Suprapubic skin (tissue), 4 donors: Measurements from ENCODE around the gene SSR1. TPM values are rescaled to one million over a fixed set of nuclear protein-coding genes. Genes with fewer than 3 reads are reported as not detected.
"Not testable (repeated sequence)": the region's sequence is repeated elsewhere in the genome, so short reads cannot be mapped to it uniquely, and the experiment has no call there.

Source experiments
- DNase-seq, 2 donors: peaks; one replicate each; pipeline ENCODE4 v3.0.0-alpha.2; 2019; ENCODE audit warnings: low spot score in 2 of 2
- H3K27ac ChIP-seq: fragments of 200-600 bp; sonication (generic); one replicate; pipeline ENCODE4 v1.5.1; 2019
- H3K27me3 ChIP-seq: fragments of 200-600 bp; sonication (generic); one replicate; pipeline ENCODE4 v1.5.1; 2019
- H3K36me3 ChIP-seq: fragments of 200-600 bp; sonication (generic); one replicate; pipeline ENCODE4 v1.5.1; 2019
- H3K4me1 ChIP-seq: fragments of 200-600 bp; sonication (generic); one replicate; pipeline ENCODE4 v1.5.1; 2019
- H3K4me3 ChIP-seq: fragments of 200-600 bp; sonication (generic); one replicate; pipeline ENCODE4 v1.5.1; 2019; ENCODE audit warnings: mild to moderate bottlenecking
- H3K9me3 ChIP-seq: fragments of 200-600 bp; sonication (generic); one replicate; pipeline ENCODE4 v1.5.1; 2019
- CTCF ChIP-seq, 2 donors: fragments of 200-600 bp in 1 of 2; fragments of 450-650 bp in 1 of 2; sonication (generic) in 1 of 2; IDR thresholded peaks; one replicate each; pipeline ENCODE4 v1.5.1; 2016 to 2019; ENCODE audit warnings: antibody characterized with exemption in 2 of 2, mild to moderate bottlenecking in 1 of 2, moderate library complexity in 1 of 2
- EP300 ChIP-seq: sonication (generic); formaldehyde crosslinking; IDR thresholded peaks from one replicate; pipeline ENCODE4 v1.6.1; 2017; ENCODE audit warnings: antibody characterized with exemption
- POLR2A ChIP-seq, 2 donors: fragments of 450-650 bp; IDR thresholded peaks; one replicate each; pipeline ENCODE4 v1.6.1; 2017; ENCODE audit warnings: antibody characterized with exemption in 2 of 2, mild to moderate bottlenecking in 2 of 2, moderate library complexity in 2 of 2
- POLR2AphosphoS5 ChIP-seq, 3 donors: sonication (generic); formaldehyde crosslinking; IDR thresholded peaks; one replicate each; pipeline ENCODE4 v1.6.1; 2017; ENCODE audit warnings: antibody characterized with exemption in 3 of 3
- WGBS: methylation state at CpG from one replicate; pipeline ENCODE4 v1.1.5; 2018; 5-methylcytosine and 5-hydroxymethylcytosine counted together
- total RNA-seq, 4 donors: library from RNA; depleted of rRNA; stranded (reverse); fragments of >200 nt; gene quantifications; one replicate each; pipeline ENCODE4 v1.1.0, GENCODE V29; 2016

Gene SSR1
- total RNA-seq, 4 donors from 2014 or later, result 28.9 to 74.6 (median 39.2) TPM

- TF ChIP-seq POLR2AphosphoS5 (IDR thresholded peaks at IDR 0.05) (no peak), CTCF (IDR thresholded peaks at IDR 0.05) (no peak)
- H3K4me1 ChIP-seq, result no peaks in the 10 kb centered on the region
- no peak for DNase-seq
- no peak overlapping the region for H3K27ac ChIP-seq
- no peaks in the 10 kb centered on the region for H3K36me3 ChIP-seq
- no peaks in the 10 kb centered on the region for H3K27me3 ChIP-seq
- H3K9me3 ChIP-seq, result no peaks in the 10 kb centered on the region
- H3K4me3 ChIP-seq, result no peak overlapping the region
These were observed 10.1 kb upstream of the SSR1 start for GRCh38 chr6:7323074-7323473.

- H3K9me3 ChIP-seq, DNase-seq, H3K4me1 ChIP-seq, H3K27me3 ChIP-seq, H3K4me3 ChIP-seq, H3K36me3 ChIP-seq, H3K27ac ChIP-seq: not testable (repeated sequence)
- WGBS, result 81% methylated on average over 6 of the region's 6 CpGs
These were observed 8.9 kb upstream of the SSR1 start for GRCh38 chr6:7321866-7322265.

- not testable (repeated sequence) for H3K36me3 ChIP-seq, H3K27me3 ChIP-seq, H3K4me3 ChIP-seq, H3K27ac ChIP-seq, H3K9me3 ChIP-seq, DNase-seq, H3K4me1 ChIP-seq
- WGBS, result 89% methylated on average over 2 of the region's 2 CpGs
These were observed 6.4 kb upstream of the SSR1 start for GRCh38 chr6:7319406-7319805.

- Histone ChIP-seq H3K4me3 (no peak overlapping the region), H3K36me3 (no peaks in the 10 kb centered on the region), H3K27me3 (no peaks in the 10 kb centered on the region), H3K9me3 (no peaks in the 10 kb centered on the region), H3K27ac (no peak overlapping the region), H3K4me1 (peaks cover 7% of the 10 kb centered on the region)
- WGBS, result 92% methylated on average over 9 of the region's 9 CpGs
- TF ChIP-seq POLR2A (IDR thresholded peaks at IDR 0.05) (no peak), EP300 (no peak), CTCF (IDR thresholded peaks at IDR 0.05) (no peak), POLR2AphosphoS5 (IDR thresholded peaks at IDR 0.05) (no peak)
- DNase-seq, result no peak
These were observed 4.5 kb upstream of the SSR1 start for GRCh38 chr6:7317538-7317937.

GRCh38 chr6:7316658-7317533 is 3.9 kb upstream of the SSR1 start:
- no peaks in the 10 kb centered on the region for H3K9me3 ChIP-seq
- H3K4me1 ChIP-seq, result peaks cover 11% of the 10 kb centered on the region
- no peak overlapping the region for H3K4me3 ChIP-seq
- no peaks in the 10 kb centered on the region for H3K27me3 ChIP-seq
- no peak overlapping the region for H3K27ac ChIP-seq
- TF ChIP-seq POLR2A (IDR thresholded peaks at IDR 0.05), result no peak
- no peak for TF ChIP-seq EP300
- no peak for TF ChIP-seq CTCF (IDR thresholded peaks at IDR 0.05)
- no peak for TF ChIP-seq POLR2AphosphoS5 (IDR thresholded peaks at IDR 0.05)
- H3K36me3 ChIP-seq, result no peaks in the 10 kb centered on the region
- no peak for DNase-seq
- 79% methylated on average over 2 of the region's 41 CpGs for WGBS

- no peak overlapping the region for H3K4me3 ChIP-seq
- H3K27ac ChIP-seq, result no peak overlapping the region
- no peak for DNase-seq
- H3K27me3 ChIP-seq, result no peaks in the 10 kb centered on the region
- no peaks in the 10 kb centered on the region for H3K9me3 ChIP-seq
- no peak for TF ChIP-seq EP300
- TF ChIP-seq POLR2AphosphoS5 (IDR thresholded peaks at IDR 0.05), result no peak
- TF ChIP-seq CTCF (IDR thresholded peaks at IDR 0.05), result no peak
- TF ChIP-seq POLR2A (IDR thresholded peaks at IDR 0.05), result no peak
- H3K36me3 ChIP-seq, result no peaks in the 10 kb centered on the region
- WGBS, result 80% methylated on average over 6 of the region's 6 CpGs
- H3K4me1 ChIP-seq, result peaks cover 21% of the 10 kb centered on the region
These were observed 3.0 kb upstream of the SSR1 start for GRCh38 chr6:7315948-7316365.

GRCh38 chr6:7315087-7315947 is 2.3 kb upstream of the SSR1 start:
- not testable (repeated sequence) for H3K4me3 ChIP-seq, H3K9me3 ChIP-seq, DNase-seq, H3K27ac ChIP-seq, H3K27me3 ChIP-seq, H3K36me3 ChIP-seq
- 93% methylated on average over 15 of the region's 34 CpGs for WGBS
- peaks cover 27% of the 10 kb centered on the region for H3K4me1 ChIP-seq
